NCI-H2171 (cell line): ENCODE measurements around the gene PRELID3B.
"Not testable (repeated sequence)": the region's sequence is repeated elsewhere in the genome, so short reads cannot be mapped to it uniquely, and the experiment has no call there.

ENCODE experiments used
- DNase-seq: peaks from one replicate; lab custom pipeline; 2025; lab: John Stamatoyannopoulos, UW

PRELID3B gene

DNA sequence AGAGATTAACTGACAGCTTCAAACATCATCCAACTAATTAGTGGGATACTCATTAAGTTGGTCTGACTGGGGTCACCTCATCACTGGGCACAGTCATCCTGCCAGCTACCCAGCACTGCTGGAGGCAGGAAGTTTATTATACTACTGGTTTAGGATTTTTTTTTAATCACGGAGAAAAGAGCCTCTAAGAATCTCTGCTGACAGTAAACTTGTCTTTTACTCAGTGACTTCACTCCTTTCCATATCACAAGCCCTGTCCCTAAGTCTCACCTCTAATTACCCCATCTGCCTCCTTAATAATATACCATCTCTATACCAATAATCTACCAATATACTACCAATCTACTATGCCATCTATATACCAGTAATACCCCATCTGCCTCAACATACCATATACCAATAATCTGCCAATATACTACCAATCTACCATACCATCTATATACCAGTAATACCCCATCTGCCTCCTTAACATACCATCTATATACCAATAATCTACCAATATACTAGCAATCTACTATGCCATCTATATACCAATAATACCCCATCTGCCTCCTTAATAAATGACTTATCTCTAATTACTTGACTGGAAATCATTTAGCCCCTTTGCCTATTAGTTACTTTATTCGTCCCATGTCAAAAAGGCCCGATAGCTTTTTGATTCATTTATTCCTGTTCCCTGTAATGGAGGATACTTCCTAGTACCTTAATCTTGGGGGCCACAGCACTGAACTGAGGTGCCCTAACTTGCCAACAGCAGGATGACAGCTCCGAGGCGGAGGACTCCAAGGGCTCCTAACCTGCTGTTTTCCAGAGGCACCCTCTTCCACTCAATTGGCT lies 15.5 kb downstream of the PRELID3B start:
- DNase-seq = no peak

DNA sequence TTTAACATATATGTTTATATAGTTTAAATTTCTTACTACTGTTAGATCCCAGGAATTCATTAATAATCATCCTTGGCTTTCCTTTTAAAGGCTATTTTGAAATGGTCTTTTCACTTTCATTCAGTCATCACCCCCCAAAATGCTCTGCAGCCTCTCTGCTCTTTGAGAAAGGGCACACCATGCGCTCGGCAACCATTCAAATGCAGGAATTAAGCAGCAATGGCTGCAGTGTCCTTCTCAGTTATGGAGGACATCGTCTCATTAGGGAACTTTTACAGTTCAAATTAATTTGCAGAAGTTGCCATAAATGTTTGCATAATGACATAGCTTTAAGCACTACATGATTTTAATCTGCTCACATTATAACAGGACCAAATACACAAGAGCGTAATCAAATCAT lies 17.1 kb downstream of the PRELID3B start:
- no peak for DNase-seq

DNA sequence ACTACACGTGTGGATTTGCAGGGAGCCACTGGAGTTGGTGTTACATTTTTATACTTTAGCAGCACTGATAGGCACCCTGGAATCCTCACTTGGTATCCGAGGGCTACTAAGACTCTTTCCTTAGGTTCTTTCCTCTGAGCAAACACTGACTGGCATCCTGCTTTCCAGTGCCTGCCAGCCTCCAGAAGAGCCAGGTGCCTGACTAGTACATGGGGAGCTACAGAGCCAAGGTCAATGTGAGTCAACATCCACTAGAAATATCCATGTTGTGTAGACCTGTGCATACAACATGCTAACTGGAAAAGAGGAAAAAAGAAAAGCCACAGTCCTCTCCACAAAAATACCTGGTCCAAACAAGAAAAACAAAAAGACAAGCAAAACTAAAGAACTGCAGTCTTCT lies 17.5 kb downstream of the PRELID3B start:
- no peak for DNase-seq

DNA sequence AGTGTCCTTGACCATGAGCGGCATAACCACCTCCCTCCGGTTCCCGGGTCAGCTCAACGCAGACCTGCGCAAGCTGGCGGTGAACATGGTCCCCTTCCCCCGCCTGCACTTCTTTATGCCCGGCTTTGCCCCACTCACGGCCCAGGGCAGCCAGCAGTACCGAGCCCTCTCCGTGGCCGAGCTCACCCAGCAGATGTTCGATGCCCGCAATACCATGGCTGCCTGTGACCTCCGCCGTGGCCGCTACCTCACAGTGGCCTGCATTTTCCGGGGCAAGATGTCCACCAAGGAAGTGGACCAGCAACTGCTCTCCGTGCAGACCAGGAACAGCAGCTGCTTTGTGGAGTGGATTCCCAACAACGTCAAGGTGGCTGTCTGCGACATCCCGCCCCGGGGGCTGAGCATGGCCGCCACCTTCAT lies 18.5 kb downstream of the PRELID3B start:
- no peak for DNase-seq

DNA sequence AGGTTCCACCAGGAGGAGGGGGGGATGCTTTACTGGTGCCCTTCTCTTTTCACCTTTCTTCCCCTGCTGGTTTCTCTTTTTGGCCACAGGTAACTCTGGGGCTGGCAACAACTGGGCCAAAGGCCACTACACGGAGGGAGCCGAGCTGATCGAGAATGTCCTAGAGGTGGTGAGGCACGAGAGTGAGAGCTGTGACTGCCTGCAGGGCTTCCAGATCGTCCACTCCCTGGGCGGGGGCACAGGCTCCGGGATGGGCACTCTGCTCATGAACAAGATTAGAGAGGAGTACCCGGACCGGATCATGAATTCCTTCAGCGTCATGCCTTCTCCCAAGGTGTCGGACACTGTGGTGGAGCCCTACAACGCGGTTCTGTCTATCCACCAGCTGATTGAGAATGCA lies 19.0 kb downstream of the PRELID3B start:
- no peak for DNase-seq

DNA sequence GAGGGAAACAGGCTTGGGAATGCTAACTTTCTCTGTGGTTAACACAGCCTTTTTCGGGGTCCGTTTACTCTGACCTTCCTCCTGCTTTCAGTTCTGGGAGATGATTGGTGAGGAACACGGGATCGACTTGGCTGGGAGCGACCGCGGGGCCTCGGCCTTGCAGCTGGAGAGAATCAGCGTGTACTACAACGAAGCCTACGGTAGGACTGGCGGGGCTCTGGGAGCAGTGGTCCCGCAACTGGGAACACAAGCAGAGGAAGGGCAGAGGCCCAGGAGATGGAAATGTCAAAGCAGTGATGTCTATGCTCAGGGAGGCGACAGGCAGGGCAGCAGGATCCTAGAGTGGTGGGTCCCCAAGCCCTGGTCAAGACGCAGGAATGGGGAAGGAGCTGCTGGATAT lies 19.8 kb downstream of the PRELID3B start:
- no peak for DNase-seq

DNA sequence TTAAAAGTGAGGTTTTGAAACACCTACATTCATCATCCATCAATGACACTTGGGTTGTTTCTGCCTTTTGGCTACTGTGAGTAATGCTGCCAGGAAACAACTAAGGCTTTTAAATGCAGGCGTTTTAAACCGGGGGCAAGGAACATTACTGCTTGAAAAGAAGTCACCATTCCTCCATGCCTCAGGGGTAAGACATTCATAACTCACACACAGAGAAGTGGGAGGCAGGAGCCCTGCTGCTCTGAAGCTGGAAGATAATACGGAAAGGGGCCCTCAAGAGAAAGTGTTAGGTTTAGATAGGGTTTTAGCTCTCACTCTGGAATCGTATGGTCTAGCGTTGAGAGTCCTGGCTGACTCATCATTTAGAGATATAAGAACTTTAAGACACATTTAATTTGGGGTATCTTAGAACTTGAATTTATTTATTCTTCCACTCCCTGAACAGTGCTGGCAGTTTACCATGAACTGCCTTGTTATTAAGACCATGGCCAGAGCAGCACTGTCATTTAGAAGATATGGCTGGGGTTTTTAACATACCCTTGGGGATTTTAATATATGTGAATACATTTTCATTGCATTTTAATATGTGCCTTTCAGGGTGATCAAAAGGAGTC lies 21.5 kb downstream of the PRELID3B start:
- DNase-seq = no peak

DNA sequence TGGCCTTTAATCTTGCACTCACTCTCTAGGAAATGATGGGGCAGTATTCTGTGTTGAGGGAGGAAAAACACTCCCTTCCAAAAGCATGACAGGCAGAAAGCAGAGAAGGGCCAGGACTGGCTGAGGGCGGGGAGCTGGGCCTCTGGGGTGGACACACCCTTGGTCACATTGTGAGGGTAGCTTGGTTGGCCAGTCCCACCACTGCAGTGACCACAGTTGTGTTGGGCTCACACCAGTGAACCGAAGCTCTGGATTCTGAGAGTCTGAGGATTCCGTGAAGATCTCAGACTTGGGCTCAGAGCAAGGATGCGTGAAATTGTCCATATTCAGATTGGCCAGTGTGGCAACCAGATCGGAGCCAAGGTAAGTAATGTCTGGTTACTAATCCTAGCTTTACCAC lies 23.4 kb downstream of the PRELID3B start, which contains the start of gene TUBB1:
TUBB1 (plus strand) TSS at position 213 of the 400 bp plus-strand sequence; CDS start at position 307, 94 bp downstream.
- DNase-seq = no peak

DNA sequence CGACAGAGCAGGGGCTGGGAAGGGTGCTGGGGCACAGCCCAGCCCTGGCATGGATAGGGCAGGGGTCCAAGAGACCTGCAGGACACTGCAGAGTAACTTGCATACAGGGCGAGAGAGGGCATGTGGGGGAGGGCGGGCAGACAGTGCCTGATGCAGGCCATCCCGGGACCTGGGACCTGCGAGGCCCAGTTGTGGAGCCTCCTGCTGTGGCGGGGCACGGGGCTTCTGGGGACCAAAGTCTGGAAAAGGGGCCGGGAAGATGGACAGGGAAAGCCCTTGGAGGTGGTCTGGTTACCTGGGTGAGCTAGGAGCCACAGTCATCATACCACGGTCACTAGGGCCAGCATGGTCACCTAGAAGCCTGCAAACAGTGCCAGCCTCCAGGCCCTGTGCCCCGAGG lies 23.8 kb downstream of the PRELID3B start:
- DNase-seq = no peak

DNA sequence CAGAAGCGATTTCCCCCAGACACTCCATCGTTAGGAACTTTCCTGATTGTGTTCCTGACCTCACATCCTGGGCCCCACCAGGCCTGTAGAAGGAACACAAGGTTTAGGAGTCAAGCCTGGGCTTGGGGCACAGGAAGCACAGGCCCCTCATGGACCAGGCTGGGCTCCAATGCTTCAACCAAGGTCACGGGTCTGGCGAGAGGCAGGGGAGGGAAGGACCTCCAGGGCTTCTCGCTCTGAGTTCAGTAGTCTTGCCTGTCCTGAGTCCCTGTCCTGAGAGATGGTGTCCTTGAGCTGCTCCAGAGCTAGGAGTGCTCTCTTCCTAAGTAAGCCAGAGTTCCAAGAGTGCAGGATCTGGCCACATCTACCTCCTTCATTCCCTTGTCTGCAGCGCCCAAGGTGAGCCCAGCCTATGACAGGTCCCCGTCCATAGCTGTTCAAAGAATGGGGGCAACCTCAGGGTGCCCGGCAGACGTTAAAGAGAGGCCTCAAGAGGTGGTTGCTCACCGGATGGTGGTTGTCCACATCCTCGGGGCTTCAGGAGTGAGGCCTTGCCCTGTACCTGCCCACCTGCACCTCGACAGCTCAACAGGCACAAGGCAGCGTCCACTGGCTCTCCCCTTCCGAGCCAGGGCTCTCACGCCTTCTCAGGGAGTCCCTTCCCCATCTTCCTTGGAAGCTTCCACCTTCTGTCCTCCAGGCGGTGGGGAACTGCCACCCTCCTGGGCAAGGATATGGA lies 24.9 kb downstream of the PRELID3B start:
- no peak for DNase-seq

DNA sequence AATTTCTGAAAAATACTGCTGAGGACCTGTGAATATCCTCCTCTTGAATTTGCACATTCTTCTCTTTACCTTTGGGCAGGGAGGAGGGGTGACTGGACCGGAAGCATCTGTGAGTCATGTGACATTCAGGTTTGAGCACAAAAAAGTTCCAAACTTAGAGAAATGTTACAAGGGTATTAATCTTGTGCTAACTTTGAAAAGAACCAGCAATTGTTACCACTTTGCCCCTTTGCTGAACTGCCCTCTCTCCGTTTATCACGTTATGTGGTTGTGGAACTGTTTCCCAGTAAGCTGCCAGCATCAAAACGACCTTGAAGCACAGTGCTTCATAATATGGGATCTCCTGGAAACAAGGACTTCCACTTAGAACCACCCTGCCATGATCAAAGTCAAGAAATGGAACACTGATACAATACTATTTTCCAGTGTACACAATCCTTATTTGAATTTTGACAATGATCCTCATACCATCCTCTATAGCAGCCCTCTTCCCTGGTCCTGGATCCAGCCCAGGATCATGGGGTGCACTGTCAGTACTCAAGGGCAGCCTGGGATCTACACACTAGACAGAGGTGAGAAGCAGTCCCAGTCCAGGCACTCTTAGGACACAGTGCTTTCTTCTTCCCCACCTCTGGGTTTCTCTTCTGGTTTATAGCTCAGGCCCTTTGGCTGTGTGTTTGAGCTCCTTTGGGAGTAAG lies 25.6 kb downstream of the PRELID3B start:
- no peak for DNase-seq

DNA sequence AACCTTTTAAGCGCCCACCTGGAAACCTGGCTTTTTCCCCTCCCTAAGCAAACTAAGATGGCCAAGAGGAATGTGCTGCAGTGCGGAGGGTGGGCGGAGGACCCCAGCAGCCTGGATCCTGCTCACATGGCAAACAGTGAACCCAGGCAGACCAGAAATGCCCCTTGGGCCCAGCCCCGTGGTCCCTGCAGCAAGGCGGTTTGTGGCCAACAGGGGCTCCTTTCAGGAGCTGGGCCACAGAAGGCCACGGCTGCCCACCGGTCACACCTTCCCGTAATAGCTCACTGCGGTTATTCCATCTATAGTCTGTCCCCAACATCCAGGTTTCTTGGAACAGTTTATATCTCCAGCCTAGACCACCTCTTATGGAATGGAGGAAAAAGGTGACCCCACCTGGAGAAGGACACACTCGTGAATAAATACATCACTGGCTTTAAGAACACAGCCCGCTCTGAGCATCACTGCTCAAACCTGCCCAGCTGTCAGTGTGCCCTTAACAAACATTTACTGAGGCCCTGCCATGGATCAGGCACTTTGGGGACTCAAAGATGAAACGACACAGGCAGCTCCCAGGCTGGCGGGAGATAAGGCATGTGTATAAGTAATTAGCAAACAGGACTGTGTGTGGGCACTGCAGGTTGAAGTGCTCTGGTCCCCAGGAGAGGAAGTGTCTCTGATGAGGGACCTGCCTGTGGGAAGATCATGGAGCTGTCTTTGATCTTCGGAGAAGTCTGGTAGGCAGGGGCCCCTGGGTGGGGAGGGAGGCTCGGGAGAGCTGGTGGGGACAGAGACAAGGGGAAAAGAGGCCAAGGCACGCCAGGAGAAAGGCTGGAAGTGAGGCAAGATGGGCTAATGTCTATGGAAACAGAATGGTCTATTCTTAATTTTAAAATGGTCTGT lies 26.5 kb downstream of the PRELID3B start:
- DNase-seq = no peak

DNA sequence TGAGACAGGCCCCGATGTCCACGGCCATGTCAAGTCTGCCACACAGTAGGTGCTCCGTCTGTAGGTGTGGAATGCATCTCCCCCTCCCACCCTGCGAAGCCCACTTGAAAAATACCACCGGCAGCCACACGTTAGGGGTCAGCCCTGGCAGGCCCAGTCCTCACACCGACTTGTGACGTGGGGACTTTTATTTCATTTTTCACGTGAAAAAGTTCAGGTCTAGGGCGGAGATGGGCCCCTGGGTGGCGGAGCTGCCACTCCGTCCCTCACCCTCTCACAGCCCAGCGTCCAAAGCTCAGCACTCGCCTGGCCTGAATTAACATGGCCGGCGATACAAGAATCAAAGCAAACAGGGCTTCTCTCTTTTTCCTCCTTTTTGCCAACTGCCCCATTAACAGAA lies 27.2 kb downstream of the PRELID3B start:
- no peak for DNase-seq

DNA sequence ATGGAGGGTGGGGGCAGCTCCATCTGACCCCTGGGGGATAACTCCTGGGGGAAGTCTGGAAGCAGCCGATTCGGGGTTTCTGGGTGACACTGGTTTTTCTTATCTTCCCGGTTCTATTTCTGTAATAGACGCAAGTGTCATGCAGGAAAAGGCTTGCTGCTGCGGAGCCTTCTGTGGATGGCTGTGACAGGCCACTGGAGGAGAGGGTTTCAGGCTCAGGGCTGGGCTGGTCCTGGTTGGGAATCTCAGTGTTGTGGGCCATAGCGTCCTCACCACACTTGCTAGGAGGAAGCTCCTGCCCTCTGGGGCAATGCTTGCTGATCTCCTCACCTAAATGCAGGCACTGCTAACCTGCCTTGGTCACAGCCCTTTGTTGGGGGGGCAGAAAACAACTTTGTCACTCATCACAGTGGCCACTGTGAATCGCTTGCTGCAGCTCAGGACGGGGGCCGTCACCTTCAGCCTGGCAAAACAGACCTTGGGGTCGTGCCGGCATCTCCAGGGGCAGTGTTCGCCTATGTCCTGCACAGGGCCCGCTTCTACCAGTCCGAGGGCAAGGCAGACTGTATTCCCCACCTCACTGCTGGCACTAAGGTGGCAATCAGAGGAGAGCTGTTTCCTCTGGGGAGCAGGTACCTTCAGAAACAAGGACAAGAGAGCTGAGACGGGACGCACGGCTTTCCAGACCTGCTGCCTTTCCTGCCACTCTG lies 27.8 kb downstream of the PRELID3B start:
- DNase-seq = no peak

DNA sequence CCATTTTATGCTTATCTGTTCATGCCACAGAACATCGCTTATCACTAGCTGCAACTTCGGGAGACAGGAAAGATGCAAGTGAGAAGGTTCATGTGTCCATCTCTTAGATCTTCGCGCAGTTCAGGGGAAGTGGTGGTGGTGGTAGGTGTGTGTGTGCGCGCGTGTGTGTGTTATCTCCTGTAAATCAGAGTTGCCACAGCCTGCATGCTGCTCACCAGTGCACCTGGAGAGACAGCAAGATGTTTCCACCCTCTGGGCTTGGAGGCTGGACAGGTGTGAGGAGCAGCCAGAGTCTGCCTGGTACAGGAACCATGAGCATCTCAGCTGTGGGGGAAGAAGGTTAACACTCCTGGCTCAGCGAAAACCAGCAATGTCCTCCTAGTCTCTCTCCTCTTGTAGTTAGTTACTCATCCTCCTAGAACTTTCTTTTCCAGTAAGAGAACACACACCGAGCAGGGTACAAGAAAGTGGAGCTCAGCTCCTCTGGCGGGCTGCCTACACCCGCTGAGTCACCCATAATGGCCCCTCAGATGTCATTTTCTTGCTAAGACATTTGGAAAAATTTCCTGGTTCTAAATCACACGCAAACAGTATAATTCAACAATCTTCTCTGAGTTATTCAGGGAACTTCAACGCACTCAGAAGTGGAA lies 28.5 kb downstream of the PRELID3B start:
- DNase-seq = no peak

DNA sequence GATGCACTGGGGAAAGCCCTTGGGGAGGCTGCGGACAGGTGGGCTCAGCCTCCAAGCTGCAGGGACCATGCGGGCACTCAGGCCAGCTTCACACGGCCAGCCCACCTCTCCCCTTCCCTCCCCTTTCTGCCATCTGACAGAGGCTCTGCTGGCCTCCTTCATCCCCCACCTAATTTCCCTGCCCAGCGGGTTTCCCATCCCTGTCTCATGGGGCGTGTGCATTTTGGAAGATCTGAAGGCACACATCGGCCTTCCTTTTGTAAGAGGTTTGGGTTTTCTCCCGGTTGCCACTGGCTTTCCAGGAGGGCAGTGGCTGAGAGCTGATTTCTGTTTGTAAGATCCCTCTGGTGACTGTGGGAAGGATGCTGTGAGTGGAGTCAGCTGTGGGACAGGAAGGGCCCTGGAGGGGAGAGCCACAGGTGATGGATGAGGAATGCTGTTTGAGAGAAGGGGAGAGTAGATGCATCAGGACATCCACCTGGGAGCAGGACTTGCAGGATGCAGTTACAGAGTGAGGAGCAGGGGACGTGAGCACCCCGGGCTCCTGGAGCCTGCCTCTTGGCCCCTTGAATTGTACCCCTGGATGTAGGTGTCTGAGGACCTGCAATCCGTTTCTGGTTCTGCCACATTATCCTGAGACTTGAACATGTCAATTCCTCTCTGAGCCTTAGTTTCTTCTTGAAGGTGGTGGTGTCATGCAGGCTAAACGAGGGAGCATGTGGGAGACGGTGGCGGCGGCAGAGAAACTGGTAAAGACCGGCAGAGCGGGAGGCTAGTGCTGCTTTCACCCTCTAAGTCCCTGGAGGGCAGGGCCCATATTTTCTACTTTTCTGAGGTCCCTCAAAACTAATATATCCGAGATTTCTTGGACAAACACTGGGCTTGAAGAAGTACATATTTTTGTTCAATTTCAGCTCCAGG lies 29.3 kb downstream of the PRELID3B start:
- DNase-seq = no peak

DNA sequence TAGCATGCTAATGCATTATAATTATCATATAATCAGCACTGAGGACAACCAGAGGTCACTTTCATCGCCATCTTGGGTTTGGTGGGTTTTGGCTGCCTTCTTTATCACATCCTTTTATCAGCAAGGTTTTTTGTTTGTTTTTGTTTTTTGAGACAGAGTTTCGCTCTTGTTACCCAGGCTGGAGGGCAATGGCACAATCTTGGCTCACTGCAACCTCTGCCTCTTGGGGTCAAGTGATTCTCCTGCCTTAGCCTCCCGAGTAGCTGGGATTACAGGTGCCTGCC lies 30.8 kb downstream of the PRELID3B start:
- DNase-seq = not testable (repeated sequence)

DNA sequence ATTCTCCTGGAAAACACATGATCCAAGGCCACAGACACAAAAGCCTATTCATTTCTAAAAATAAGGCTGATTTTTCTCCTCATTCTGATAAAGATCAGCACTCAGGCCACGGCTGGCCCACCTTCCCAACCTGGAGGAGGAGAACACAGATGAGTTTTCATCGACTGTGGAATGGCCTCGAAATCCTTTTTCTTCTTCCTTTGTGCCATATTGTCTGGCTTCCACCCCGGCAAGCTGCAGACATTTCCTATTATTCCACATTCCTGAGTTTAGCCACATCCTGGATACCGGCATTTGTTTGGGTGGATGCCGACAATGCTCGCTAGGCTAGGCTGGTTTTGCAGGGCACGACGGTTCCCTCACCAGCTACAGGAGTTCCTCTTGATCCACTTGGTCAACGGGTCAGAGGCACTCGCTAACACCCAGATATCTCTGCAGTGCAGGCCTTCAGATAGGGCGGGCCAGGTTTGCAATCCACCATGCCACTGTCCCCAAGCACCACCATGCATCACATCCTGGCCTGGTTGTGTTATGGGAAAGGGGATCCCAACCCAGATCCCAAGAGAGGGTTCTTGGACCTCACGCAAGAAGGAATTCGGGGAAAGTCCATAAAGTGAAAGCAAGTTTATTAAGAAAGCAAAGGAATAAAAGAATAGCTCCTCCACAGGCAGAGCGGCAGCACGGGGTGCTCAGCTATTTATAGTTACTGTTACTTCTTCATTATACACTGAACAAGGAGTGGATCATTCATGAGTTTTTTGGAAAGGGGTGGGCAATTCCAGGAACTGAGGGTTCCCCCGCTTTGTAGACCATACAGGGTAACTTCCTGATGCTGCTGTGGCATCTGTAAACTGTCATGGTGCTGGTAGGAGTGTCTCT lies 31.4 kb downstream of the PRELID3B start:
- no peak for DNase-seq
